Placental pericyte (primary cell): ENCODE data around the gene RSPH3. TPM values are rescaled to one million over a fixed set of nuclear protein-coding genes. Genes with fewer than 3 reads are reported as not detected.

Experiments used
- small RNA-seq: library from RNA; depleted of rRNA; stranded (forward); fragments of <200 nt; gene quantifications from one replicate; pipeline ENCODE3, GENCODE V24; 2012; ENCODE audit warnings: low replicate concordance
- total RNA-seq: library from RNA; depleted of rRNA; stranded (reverse); fragments of >200 nt; gene quantifications from 2 replicates; pipeline ENCODE4 v1.2.3, GENCODE V29; 2012

Gene RSPH3, protein sequence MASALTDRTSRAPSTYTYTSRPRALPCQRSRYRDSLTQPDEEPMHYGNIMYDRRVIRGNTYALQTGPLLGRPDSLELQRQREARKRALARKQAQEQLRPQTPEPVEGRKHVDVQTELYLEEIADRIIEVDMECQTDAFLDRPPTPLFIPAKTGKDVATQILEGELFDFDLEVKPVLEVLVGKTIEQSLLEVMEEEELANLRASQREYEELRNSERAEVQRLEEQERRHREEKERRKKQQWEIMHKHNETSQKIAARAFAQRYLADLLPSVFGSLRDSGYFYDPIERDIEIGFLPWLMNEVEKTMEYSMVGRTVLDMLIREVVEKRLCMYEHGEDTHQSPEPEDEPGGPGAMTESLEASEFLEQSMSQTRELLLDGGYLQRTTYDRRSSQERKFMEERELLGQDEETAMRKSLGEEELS
- total RNA-seq = 7.0 and 7.3 TPM in 2 replicates

DNA sequence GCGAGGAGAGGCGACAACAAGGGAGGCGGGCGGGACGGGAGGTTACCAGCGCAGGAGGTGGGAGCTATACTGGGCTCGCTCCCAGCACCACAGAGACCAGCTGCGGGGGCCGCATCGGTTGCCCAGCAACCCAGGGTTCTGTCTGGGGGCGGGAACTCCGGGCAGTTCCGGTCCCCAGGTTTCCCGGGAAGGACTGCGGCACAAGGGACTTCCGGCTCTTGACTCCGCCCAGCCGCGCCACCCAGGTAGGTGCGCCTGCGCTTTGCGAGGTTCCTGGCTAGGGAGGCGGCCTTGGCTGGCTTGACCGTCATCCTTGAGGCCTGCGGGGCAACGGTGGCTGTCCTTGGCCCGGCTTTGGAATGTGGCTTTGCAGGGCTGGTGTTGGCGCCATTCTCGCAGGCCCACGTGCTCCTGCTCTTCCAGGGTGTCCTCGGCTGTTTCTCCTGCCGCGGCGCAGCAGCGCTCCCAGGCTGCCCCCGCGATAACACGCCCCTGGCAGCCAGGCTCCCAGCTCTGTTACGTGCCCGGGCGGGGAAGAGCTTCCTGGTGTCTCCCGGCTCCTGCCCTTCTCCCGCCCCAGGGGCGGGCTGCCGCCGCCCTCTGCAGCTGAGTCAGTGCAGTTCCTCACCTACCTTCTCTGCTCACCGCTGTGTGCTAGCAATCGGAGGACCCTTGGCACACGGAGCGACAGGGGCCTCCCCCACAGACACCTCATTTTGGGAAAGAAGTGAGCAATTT is at the start of gene RSPH3:
RSPH3 (minus strand) TSS at position 537 of the 738 bp plus-strand sequence. CDS start 652 bp downstream, outside the sequence.

DNA sequence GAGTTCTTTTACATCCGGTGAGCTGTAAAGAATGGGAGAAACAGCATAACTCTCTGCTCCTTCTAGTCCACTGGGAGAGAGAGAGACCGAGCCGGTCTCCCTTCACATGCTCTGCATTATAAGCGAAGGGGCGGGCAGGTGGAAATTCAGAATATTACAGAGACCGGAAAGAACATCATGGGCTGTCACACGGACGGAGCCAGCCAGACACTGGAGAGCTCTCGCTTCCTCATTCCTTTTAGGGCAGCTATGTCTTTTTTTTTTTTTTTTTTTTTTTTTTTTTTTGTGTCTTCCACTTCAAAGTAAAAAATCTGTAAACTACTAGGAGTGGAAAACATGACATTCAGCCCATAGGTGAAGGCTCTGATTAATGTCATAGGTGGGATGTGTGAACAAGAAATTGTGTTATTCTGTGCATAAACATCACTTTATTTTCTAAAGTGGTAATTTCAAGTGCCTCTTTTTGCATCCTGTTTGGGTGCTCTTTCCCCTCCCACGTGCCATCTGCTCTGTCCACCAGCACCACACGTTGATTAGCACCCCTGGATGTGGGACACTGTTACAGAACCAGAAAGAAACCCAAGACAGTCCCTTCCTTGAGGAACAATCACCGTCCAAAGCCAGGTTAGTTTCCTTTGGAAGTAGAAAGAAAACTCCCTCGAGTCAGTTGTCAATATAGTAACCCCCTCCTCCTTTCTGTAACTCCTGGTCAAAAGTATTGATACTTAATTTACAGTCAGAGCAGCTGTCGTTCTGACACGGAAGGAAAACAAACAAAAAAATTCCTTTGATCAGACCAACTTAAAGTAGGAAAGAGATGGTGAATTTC is 45.1 kb upstream of the RSPH3 start, which contains the start of gene TAGAP:
TAGAP (minus strand) TSS at position 93 of the 829 bp plus-strand sequence. CDS start 845 bp downstream, outside the sequence.

Small RNA genes within 50 kb of the gene (small RNA-seq; reads per million reads assigned to genes)
- gene RNU6-293P = not detected

Other genes starting within 250 kb of the RSPH3 start
- 195 and 210 TPM in 2 replicates for gene EZR, start 180.8 kb downstream of the RSPH3 start, total RNA-seq
- not detected in 2 replicates for gene TAGAP, start 44.8 kb upstream of the RSPH3 start, total RNA-seq
- gene FNDC1, start 169.2 kb upstream of the RSPH3 start, total RNA-seq = under 0.01 TPM in 2 replicates